ENCODE measurements around the gene VPS8.

DNA sequence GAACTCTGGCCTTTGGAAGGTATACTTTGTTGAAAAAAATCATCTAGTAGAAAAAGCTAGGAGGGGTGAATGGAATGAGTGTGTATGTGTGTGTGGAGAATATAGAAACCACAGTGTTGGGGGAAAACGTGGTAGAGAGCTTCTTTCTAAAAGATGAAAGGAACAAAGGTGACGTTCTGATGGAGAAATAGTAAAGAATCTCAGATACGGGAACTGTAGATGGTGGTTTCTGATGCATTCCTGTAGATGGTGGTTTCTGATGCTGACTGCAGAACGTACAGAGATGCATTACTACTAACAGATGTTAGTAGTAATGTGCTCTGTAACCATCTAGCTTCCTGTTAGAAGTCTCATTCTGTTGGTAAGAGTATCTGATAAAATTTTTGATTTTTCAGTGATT lies 60.2 kb downstream of the VPS8 start:
- no peak for TF ChIP-seq ZFP30 (CRISPR knock-in tag; IDR thresholded peaks at IDR 0.05)
- no peak for TF ChIP-seq GLIS3 (CRISPR knock-in tag; IDR thresholded peaks at IDR 0.05)
- TF ChIP-seq, protein P1, sequence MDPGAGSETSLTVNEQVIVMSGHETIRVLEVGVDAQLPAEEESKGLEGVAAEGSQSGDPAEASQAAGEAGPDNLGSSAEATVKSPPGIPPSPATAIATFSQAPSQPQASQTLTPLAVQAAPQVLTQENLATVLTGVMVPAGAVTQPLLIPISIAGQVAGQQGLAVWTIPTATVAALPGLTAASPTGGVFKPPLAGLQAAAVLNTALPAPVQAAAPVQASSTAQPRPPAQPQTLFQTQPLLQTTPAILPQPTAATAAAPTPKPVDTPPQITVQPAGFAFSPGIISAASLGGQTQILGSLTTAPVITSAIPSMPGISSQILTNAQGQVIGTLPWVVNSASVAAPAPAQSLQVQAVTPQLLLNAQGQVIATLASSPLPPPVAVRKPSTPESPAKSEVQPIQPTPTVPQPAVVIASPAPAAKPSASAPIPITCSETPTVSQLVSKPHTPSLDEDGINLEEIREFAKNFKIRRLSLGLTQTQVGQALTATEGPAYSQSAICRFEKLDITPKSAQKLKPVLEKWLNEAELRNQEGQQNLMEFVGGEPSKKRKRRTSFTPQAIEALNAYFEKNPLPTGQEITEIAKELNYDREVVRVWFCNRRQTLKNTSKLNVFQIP (CRISPR knock-in tag; IDR thresholded peaks at IDR 0.05; ENCODE audit: borderline replicate concordance, low read depth) = no peak
- TF ChIP-seq ZFP3 (CRISPR knock-in tag; IDR thresholded peaks at IDR 0.05) = no peak
- no peak for TF ChIP-seq OSR1 (CRISPR knock-in tag; IDR thresholded peaks at IDR 0.05)
- TF ChIP-seq, protein P2, sequence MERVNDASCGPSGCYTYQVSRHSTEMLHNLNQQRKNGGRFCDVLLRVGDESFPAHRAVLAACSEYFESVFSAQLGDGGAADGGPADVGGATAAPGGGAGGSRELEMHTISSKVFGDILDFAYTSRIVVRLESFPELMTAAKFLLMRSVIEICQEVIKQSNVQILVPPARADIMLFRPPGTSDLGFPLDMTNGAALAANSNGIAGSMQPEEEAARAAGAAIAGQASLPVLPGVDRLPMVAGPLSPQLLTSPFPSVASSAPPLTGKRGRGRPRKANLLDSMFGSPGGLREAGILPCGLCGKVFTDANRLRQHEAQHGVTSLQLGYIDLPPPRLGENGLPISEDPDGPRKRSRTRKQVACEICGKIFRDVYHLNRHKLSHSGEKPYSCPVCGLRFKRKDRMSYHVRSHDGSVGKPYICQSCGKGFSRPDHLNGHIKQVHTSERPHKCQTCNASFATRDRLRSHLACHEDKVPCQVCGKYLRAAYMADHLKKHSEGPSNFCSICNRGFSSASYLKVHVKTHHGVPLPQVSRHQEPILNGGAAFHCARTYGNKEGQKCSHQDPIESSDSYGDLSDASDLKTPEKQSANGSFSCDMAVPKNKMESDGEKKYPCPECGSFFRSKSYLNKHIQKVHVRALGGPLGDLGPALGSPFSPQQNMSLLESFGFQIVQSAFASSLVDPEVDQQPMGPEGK (CRISPR knock-in tag; IDR thresholded peaks at IDR 0.05; ENCODE audit: borderline replicate concordance) = no peak
